GM18508 (cell line): ENCODE results near the gene FAM3B.

Experiments
- ATAC-seq: cut with Tn5 transposase; IDR thresholded peaks from one replicate; pipeline ENCODE4 v1.9.1; 2021; ENCODE audit warnings: moderate number of reproducible peaks; ENCODE audit not compliant: insufficient read depth, unreplicated experiment

FAM3B gene

DNA sequence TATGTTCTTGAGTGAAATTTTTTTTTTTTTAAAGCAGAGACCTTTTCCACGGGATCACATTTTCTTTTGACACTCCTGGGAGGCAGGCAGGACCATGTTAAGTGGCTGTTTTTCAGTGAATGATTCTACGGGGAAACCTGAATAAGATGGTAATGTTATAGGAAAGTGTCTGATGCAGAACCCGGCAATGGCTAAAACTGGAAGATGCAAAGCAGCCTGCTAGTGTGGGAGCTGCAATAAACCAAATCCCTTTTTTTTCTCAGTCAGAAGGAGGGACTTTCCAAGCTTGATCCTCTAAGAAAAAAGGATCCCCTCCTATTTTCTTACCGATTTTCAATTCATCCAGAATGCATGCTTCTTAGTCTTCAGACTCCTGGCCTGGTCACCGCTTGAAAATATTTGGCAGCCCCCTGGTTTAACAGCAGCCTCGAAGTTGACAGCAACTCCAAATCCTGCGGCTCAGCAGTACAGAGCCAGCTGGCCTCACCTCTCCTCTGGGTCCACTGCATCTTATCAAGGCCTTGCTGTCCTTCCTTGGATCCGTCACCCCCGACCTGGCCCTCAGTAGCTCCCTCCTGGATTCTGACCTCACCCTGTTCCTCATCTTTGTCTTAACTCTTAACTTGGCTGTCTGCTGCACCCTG, 50.8 kb downstream of the FAM3B start:
- no peak for ATAC-seq

DNA sequence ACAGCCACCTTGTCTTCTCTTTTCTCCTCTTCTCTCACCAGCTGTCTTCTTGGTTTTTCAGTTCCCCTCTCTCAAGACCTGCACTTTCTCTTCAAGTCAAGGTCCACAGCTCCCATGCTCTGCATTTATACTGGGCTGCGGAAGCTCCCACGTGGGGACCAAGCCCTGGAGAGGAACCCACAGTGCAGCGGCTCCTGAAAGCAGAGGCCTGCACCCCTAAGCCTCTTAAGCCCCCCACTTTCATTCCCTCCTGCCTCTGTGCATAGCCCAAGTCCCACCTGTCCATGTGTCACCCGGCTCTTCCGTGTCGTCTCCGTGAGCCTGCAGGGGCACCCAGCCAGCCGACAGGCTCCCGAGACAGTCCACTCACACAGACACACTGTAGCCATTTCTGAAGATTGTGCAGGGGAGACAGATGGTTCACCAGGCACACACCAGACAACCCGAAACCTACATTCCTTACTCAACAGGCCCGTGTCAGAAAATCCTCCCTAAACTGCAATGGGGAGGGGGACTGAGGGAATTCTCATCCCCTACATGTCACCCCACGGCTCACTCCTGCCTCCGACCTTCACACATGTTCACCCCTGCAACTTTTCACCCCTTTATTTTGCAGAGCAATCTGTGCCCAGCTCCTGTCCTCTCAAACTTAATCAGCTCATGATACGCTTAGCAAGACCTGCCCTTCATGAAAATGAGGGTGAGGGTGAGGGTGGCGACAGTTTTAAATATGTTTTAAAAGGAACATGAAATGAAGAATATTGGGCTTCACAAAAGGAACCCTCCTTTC, 51.5 kb downstream of the FAM3B start:
- ATAC-seq: no peak

DNA sequence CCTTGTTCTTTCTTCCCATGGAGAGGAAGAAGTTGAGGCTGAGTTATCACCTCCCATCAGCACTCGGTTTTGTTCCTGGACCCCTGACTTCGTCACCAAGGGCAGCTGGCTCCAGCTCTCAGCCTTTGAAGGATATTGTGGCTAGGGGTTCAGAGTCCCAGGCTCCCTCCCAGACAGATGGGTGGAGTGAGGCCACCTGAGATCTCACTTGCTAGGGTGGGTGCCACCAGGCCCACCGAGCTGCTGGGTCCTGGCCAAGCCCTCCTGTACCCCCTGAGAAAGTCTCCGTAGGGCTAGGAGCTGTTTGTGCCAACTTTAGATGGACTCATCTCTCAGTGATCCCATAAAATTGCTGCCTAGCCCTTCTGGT, 52.1 kb downstream of the FAM3B start:
- ATAC-seq: no peak

DNA sequence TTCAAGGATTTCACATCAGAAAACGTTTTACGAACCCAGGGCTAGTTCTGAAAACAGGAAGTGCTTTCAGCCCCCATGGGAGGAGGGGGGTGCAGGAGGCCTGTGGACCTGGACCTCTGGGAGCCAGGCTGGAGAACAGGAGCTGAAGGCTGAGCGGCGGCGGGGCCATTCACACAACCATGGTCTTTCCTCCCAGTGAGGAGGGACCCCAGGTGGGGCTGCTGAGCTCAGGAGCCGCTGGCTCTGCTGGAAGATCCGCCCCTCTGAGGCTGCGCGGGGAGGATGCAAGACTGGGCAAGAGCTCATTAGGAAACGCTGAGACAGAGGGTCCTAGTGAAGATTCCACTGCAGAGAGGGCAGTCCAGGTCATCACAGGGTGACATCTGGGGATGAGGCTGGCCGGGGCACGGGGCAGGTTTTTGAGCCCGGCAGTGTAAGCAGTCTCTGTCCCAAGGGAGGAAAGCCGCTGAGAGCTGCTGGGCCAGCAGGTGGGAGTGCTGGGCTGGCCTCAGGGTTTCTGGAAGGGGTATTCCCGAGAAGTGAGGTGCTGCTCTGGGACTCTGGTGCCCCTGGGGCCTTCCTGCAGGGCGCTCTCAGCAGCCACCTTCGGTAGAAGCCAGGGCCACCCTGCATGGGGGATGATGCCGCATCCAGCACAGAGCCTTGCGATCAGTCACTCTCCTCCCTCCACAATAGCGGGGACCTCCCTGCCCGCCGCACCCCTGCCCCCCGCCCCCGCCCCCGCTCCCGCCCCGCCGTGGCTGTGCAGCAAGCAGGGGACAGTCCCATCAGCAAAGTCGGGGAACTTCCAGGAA, 52.7 kb downstream of the FAM3B start:
- ATAC-seq: no peak

DNA sequence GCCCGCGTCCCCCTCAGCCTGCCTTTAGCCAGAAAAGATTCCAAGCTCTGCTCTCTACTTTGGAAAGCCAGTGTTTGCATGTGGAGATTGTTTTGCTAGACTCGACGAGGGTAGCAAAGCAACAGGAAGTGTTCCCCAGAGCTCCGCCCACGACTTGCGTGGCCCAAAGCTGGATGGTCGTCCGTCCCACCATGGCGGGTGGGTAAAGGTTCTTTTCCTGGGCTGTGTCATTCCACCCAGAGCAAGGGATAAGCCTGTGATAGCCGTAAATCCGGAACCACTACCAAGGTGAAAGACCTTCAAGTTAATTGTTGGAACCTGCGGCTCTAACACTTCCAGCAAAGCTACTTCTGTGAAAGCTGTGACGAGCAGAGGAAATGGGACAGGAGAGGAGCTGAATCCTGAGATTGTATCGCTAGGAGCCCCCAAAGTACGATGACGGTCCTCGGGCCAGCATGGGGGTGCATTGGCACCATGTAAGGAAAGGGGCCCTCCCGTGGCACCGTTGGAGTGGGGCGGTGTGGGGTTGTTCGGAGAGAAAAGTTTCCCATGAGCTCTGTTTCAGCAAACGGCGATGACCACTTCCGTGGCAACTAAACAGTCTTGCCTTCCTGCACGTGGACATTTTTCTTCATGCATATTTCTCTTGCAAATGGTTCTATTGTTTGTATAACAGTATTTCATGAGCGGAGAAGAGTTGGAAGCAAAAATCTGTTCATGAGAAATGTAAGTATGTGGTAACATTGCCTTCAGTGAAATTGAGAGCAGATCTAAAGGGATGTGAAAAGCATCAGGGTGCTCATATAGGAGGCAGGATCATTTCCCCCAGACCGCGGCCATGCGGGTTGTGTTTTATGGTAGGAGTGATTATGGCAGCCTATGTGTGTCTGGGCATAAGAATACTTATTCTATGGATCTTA, 53.6 kb downstream of the FAM3B start:
- ATAC-seq: no peak

DNA sequence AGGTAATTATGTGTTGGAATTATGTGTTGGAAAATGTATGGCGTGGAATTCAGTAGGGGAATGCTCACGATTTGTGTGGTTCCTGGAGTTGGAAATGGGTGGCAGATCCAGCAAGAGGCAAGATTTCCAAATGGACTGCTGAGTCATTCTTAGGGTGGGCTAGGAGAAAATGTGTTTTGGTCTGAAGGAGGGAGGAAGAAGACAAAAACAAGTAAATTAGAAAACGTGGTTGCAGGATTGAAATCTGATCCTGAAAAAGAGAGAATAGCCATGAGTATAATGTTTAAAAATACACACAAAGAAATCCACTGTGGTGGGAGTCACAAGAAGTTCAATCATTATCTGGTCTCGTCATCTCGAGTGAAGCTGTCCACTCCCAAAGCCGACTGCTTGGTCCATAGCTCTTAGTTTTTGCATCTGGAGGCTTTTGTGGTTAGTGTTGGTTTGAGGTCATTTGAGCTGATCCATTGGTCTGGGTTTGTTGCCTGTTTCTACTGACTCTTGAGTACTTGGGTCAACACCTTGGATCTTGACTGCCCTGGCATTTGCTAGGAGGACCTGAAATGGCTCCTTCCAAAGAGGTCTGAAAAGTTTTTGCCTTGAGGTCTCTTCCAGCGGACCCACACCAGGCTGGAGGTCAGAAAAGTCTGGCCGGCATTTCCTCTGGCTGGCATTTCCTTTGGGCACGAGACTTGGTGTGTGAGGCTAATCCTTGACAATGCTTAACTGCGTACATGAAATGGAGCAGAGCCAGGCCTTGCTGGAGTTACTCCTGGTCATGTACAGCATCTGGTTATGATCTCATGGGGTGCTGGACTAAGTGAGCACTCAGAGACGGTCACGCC, 54.5 kb downstream of the FAM3B start:
- ATAC-seq: no peak

DNA sequence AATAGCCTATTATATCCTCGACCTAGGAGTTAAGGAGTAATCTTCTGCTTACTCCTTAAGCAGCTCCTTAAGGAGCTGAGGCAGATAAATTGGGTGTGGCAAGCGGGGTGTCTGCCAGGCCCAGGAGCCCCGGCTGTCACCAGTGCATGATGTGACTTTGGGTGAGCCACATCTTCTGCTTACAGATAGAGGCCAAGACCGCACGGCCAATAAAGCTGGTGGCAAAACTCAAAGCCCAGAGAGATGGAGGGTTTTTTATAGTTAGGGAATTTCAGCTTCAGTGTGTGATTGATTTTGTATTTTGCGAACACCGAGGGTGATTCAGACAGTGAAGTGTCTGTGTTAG, 55.1 kb downstream of the FAM3B start:
- no peak for ATAC-seq

DNA sequence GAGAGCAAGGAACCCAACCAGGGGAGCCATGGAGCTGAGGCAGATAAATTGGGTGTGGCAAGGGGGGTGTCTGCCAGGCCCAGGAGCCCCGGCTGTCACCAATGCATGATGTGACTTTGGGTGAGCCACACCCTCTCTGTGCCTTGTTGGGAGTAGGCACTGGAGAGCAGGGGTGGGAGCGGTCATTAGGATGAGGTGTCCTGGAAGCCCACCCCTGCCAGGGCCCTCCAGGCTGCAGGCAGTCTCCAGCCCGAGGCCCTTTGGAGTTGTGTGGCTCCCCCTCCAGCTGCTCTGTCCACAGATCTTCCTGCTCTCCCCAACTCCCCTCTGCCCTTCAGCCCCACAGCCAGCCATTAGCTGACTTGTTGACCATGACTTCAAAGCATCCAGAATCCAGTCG, 56.7 kb downstream of the FAM3B start:
- ATAC-seq: no peak

DNA sequence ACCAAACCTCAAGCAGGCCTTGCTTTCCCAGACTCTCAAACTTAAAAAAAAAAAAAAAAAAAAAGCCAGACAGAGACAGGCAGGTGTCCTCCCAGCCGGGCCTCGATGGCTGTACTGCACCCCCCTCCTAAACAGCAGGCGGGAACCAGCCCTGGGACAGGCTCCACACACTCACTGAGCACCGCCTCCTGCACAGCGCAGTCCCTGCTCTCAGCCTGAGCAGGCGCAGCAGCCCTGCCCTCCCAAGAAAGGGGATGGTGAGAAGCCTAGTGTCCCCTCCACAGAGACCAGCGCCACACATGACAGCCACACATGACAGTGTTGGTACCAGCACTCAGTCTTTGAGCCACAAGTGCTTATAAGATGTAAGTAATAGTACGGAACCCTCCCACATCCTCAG, 57.2 kb downstream of the FAM3B start:
- no peak for ATAC-seq

DNA sequence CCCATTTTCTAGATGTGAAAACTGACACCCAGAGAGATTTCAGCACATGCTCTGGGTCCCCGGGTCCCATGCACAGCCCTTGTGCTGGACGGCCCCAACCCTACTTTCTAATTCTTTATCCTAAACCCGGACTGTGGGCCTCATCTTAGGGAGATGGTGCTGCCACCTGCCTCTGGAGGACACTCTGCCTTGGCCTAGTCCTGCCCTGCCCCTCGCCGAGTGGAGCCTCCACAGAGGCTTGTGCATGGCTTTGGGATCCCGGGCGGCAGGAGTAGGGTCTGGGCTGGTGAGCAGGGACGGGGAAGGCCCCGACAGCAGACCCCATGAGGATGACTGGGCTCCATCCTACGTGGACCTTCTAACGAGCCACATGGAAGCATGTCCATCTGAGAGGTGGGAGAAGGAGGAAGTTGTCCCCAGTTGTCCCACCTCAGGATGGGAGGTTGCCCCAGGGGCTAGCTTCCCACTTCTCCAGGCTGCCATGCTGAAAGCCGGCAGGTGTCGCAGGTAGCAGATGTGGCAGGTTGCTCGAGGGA, 57.6 kb downstream of the FAM3B start:
- no peak for ATAC-seq

DNA sequence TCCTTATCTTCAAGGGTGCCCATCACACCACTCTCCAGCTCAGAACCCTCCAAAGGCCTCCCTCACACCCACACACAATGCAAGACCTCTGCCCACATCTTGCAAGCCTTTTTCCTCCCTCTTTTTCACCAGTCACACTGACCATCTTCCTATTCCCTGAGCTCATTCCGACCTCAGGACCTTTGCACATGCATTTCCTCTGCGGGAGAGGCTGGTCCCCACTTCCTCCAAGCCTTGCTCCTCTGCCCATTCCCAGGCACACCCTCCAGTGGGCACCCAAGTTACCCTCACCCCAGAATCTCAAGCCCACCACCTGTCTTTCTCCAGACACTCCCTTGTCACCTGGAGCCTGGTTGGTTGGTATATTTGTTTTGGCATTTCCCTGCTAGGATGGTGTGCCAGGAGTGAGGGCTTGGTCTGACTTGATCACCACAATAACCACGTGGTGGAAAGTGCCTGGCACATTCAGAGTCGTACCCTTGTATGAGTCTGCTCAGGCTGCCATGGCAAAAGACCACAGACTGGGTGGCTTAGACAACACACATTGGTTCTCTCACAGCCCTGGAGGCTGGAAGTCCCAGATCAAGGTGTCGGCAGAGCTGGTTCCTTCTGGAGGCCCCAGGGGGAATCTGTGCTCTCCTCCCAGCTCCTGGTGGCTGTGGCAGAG, 58.4 kb downstream of the FAM3B start:
- no peak for ATAC-seq

DNA sequence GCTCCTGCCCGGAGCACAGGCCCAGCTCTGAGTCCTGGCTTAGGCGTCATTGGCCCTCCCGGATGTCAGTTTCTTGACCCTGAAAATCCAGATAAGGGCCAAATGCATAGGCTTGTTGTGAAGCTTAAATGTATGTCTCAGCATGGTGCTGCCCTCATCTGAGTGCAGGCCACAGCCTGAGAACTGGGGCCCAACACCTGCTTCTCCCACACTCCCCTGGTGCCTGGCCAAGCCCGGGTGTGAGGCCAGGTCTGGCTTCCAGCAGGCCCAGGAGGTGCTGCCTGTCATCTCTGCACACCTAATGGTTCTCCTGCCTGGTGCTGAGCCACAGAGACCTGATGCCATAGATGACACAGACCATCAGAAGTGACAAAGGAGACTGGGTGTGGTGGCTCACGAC, 59.3 kb downstream of the FAM3B start:
- no peak for ATAC-seq

DNA sequence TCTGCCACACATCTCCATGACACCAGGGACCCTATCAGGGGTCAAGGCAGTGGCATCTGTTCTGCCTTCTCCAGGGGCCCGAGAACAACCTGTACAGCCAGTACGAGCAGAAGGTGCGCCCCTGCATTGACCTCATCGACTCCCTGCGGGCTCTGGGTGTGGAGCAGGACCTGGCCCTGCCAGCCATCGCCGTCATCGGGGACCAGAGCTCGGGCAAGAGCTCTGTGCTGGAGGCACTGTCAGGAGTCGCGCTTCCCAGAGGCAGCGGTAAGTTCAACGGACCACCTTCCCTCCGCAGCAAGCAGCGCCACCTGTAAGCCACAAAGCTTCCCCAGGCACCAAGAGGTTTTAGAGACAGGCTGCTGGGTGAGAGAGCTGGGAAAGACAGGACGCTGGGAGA, 61.1 kb downstream of the FAM3B start:
- no peak for ATAC-seq

DNA sequence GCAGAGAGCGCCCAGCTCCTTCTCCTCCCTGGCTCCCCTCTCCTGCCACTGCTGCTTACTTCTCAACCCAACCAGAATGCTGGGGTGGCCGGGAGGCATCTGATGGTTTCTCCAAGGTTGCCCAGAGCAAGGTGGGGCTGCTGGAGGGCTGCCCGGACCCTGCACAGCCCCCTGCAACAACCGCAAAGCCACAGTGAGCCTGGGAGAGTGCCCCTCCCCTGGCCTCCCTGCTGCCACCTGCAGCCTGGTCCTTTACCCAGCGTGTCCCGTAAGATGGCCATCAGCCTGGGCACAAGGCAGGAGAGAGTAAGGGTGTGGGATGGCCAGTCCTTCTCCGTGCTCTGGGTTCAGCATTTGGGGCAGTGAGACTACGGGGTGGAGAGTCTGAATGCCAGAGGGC, 62.2 kb downstream of the FAM3B start:
- no peak for ATAC-seq

DNA sequence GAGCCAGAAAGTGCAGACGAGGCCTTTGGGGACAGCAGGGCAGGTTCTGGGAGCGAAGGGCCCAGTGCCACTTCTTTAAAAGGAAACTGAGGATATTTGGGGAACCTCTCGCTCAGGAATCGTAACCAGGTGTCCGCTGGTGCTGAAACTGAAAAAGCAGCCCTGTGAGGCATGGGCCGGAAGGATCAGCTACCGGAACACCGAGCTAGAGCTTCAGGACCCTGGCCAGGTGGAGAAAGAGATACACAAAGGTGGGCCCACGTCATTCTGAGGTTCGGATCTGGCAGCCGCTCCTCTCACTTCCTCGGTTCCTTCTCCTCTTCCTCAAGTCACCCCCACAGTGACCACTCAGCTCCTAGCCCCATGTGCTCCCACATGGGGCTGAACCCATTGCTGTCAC, 63.3 kb downstream of the FAM3B start:
- no peak for ATAC-seq

DNA sequence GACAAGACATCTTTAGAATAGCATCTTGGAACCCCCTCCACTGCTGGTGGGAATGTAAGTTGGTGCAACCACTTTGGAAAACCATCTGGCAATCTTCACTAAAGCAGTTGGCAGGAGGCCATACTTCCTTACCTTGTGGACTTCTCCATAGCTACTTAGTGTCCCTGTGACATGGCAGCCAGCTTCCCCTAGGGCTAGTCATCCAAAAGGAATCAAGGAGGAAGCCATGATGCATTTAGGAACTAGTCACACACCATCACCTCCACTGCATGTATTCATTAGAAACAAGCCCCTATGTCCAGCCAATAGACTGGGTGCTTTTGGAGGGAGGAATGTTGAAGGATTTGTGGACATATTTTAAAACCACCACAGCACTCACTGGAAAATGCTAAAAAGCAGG, 65.1 kb downstream of the FAM3B start:
- no peak for ATAC-seq

DNA sequence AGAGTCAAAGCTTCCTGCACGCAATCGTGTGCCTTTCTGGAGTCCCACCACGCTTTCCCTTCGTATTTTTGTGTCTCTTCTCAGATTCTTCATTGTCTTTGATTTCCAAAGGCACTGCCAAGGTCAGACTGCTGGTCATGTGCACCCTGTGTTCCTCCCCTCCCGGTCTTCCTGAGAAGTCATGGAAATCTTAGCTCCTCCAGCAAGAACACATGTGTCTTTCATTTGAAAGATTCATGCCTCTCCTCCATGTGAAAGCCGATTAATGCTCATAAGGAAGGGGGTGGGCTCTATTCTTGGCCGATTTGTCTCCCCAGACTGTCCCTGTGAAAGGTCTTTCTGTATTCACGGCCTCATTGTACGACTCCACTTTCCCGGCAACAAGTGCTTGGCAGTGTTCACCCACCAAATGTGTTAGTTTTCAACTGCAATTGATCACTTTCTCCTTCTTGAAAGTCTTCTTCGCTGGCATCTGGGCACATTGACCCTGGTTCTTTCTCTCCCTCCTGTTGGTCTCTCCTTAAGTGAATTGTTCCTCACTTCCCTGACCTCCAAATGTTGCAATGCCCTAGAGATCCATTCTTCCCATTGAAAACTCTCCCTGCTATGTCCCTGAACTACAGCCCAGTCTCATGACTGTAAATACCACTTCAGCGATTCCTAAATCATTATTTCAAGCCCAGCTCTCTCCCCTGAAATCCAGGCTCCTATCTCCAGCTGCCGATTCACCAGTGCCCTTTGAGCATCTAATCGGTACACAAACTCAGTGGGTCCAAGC, 70.6 kb downstream of the FAM3B start:
- ATAC-seq: no peak

DNA sequence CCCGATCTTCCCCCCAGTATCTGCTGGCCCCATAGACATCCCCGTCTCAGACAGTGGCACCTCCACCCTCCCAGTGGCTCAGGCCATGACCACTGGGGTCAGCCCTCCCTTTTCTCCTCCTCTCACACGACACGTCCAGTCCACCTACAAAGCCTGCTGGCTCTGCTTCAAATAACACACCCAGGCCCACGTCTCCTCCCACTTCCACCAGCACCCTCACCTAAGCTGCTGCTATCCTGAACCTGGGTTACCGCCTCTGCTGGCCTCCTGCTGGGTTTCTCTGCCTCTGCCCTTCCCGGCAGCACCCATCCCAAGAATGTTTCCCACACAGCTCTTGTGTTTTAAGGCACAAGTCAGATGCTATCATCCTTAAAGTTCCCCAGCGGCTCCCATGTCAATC, 71.2 kb downstream of the FAM3B start:
- ATAC-seq: no peak
